GM12873 (cell line): ENCODE results near the gene PTPRN2.

Source experiments
- TF ChIP-seq, protein P1 (sequence below): IDR thresholded peaks from 2 replicates; pipeline ENCODE4 v1.5.1; 2012; ENCODE audit warnings: low read depth, mild to moderate bottlenecking, moderate library complexity, low read length, control low read depth; ENCODE audit not compliant: insufficient read depth; ENCODE audit errors: missing control alignments

Gene PTPRN2

GRCh38 chr7:158373476-158374133, 214.0 kb downstream of the PTPRN2 start:
- TF ChIP-seq, protein P1, sequence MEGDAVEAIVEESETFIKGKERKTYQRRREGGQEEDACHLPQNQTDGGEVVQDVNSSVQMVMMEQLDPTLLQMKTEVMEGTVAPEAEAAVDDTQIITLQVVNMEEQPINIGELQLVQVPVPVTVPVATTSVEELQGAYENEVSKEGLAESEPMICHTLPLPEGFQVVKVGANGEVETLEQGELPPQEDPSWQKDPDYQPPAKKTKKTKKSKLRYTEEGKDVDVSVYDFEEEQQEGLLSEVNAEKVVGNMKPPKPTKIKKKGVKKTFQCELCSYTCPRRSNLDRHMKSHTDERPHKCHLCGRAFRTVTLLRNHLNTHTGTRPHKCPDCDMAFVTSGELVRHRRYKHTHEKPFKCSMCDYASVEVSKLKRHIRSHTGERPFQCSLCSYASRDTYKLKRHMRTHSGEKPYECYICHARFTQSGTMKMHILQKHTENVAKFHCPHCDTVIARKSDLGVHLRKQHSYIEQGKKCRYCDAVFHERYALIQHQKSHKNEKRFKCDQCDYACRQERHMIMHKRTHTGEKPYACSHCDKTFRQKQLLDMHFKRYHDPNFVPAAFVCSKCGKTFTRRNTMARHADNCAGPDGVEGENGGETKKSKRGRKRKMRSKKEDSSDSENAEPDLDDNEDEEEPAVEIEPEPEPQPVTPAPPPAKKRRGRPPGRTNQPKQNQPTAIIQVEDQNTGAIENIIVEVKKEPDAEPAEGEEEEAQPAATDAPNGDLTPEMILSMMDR, result no peak

- TF ChIP-seq, protein P1, result no peak
These were observed 215.0 kb downstream of the PTPRN2 start for GRCh38 chr7:158372400-158373342.

DNA sequence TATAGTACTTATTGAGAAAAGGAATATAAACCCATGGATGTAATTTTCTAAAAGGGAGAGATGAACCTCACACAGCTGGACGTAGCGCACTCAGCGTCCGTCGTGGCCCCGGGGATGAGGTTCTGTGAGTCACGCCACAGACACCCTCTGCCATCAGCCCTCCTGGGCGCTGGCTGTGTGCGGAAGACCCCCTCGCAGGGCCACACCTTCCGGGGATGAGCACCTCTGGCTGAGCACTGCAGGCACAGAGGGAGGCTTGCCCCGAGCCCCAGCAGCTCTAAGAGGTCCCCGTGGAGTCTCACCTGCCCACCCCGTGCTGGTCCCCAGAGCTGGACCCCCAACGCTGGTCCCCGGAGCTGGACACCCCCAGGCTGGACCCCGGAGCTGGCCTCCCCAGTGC, 215.8 kb downstream of the PTPRN2 start:
- TF ChIP-seq, protein P1, result no peak

DNA sequence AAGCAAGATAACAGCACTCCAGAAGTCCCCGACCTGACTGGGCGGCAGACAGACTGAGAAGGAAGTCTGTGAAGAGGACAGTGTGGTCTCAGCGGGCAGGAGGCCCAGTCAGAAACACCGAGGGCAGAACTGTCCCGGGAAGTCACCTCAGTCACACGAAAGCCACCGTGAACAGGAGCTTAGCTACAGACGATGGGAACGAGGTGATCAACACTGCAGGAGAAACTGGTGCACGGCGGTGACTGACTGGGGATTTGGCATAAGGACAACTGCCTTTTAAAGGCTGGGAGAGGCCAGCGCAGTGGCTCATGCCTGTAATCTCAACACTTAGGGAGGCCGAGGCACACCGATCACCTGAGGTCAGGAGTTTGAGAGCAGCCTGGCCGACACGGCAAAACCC, 217.8 kb downstream of the PTPRN2 start:
- TF ChIP-seq, protein P1, result no peak

DNA sequence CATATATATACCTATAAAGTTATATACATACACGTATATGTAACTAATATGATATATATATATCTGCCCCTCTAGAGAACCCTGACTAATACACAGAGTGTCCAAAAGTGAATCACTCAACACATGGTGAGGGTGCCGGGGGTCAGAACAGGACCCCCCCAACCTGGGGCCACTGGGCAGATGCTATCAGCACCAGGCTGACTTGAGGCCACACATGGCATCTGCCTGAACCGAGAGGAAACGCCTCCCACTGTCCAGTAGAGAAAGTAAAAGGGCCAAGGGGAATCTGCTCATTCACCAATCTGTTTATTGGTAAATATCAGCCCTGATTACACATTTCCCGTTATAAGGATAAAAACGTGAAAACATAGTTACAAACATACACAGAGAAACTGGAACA, 218.3 kb downstream of the PTPRN2 start:
- TF ChIP-seq, protein P1, result no peak

DNA sequence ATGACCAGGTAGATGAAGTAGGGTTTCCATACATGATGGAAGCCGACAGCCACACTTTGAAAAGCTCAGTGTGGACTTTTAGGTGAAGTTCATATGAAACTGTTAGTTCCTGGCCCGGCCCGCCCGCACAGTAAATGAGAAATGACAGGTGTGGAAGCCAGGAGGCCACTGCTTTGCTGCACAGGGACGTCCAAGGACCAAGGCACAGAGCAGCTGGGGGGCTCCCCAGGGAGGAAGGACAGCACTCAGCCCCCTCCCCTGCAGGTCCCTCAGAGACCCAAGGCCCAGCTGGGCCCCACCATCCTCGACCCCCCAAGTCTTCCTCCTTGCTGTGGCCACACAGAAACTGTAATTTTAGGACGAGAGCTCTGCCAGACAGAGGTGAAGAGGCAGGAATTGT, 219.2 kb downstream of the PTPRN2 start:
- TF ChIP-seq, protein P1, result no peak

DNA sequence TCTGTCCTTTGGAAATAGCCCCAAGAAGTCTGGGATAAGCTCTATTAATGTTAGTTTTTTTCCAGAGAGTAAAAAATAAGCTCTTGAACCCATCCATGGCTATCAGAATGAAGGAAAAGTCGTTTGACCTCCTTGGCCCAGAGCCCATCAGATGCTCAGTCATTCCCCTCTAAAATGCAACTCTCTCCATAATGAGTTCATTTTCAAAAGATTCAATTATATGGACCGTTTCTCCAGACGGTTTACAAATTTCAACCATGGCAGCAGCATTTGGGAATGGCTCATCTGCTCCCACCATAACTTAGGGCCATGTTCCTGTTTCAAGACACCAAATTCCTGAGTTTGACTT, 220.0 kb downstream of the PTPRN2 start:
- TF ChIP-seq, protein P1, result no peak
